ENCODE results near the gene NMS.

Gene NMS

DNA sequence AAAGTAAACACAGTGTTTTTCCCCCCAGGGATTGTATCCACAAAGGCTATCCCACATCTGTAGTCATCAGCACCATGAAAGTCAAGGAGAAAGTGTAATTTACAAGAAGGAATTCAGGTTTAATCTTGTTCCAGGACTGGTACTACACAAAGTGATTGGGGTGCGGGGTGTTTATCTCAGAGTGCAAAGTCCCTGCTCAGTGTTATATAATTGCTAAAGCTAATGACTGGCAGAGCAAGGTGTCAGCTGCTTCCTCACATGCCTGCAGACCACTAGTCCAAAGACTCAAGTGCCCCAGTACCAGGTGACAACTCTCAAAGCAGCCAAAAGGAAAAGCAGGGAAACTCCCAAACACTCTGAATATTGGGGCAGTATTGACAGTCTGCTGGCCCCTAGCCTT, 52.1 kb downstream of the NMS start:
- TF ChIP-seq, protein P1, sequence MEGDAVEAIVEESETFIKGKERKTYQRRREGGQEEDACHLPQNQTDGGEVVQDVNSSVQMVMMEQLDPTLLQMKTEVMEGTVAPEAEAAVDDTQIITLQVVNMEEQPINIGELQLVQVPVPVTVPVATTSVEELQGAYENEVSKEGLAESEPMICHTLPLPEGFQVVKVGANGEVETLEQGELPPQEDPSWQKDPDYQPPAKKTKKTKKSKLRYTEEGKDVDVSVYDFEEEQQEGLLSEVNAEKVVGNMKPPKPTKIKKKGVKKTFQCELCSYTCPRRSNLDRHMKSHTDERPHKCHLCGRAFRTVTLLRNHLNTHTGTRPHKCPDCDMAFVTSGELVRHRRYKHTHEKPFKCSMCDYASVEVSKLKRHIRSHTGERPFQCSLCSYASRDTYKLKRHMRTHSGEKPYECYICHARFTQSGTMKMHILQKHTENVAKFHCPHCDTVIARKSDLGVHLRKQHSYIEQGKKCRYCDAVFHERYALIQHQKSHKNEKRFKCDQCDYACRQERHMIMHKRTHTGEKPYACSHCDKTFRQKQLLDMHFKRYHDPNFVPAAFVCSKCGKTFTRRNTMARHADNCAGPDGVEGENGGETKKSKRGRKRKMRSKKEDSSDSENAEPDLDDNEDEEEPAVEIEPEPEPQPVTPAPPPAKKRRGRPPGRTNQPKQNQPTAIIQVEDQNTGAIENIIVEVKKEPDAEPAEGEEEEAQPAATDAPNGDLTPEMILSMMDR (IDR thresholded peaks at IDR 0.05): no peak

GRCh38 chr2:100524331-100524730, 54.0 kb downstream of the NMS start:
- TF ChIP-seq, protein P1 (IDR thresholded peaks at IDR 0.05): no peak

DNA sequence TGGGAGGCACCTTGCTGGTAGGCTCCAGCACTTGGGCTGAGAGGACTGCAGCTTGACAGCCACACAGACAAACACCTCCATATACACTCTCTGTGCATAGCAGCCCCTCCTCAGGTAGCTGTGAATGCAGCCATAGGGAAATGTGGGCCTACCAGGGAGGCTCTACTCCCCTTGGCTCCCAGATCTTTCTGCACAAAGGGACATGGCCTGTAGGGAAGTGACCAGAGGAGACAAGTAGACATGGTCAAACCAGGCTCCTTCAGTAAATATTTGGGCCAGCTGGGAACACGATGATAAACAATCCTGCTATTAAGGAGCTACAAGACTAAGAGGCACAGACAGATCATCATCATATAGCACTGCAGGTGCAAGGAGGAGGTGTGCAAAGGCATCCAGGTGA, 56.6 kb downstream of the NMS start:
- TF ChIP-seq, protein P1 (IDR thresholded peaks at IDR 0.05): no peak

GRCh38 chr2:100527440-100528015, 57.2 kb downstream of the NMS start:
- TF ChIP-seq, protein P1 (IDR thresholded peaks at IDR 0.05): no peak

DNA sequence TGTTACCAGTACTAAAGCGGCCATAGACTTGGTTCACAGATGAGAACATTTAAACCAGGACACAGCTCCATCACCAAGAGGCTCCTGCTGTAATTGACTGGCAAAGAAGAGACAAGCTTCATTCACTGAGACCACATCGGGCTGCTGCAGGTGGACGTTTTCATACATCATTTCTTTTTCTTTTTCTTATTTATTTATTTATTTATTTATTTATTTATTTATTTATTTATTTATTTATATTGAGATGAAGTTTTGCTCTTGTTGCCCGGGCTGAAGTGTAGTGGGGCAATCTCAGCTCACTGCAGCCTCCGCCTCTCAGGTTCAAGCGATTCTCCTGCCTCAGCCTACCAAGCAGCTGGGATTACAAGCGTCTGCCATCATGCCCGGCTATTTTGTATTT, 58.9 kb downstream of the NMS start:
- TF ChIP-seq, protein P1 (IDR thresholded peaks at IDR 0.05): no peak

- TF ChIP-seq, protein P1 (IDR thresholded peaks at IDR 0.05): no peak
These were observed 59.6 kb downstream of the NMS start for GRCh38 chr2:100529900-100530299.
